MM.1S (cell line): ENCODE results near the gene SLC66A3.

Experiments used
- CTCF ChIP-seq: fragments of 300-600 bp; sonication (generic); IDR thresholded peaks from 2 replicates; pipeline ENCODE4 v1.5.1; 2016; ENCODE audit warnings: antibody characterized with exemption, low read length, mixed read lengths
- EZH2 ChIP-seq: fragments of 300-600 bp; sonication (generic); optimal IDR thresholded peaks from 2 replicates; pipeline ENCODE3; 2017; ENCODE audit warnings: low read depth, mild to moderate bottlenecking, antibody characterized with exemption, low read length, mixed read lengths
- EZH2phosphoT487 ChIP-seq: fragments of 300-600 bp; sonication (generic); IDR thresholded peaks from 2 replicates; pipeline ENCODE4 v1.6.1; 2018; ENCODE audit warnings: antibody characterized with exemption, low read length

DNA sequence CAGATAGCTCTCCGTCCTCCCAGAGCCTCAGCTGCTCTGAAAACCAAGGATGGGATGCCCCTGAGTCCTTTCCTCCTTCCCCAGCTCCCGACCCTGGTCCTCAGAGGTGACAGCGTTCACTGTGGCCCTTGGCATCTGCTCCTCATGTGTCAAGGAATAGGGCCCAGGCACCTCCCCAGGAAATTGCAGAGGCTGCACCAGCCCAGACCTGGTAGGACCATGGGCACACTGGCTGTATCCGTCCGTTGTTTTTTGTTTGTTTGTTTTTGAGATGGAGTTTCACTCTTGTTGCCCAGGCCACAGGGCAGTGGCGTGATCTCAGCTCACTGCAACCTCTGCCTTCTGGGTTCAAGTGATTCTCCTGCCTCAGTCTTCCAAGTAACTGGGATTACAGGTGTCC lies 37.5 kb upstream of the SLC66A3 start:
- TF ChIP-seq CTCF (no peak), EZH2phosphoT487 (no peak), EZH2 (no peak)
